Activated T-cell treated with anti-CD3 and anti-CD28 coated beads, Interleukin-2, amount 50 U/mL, for 48 hours (primary cell): Measurements from ENCODE around the gene CLIC4.
A peak's percentile ranks its signal among the peaks of the same experiment; 100 is the strongest.

ENCODE experiments used
- DNase-seq, 2 experiments: peaks; one replicate each; pipeline ENCODE4 v3.0.0-alpha.2; 2020

CLIC4 gene

GRCh38 chr1:24825174-24825573, 79.9 kb downstream of the CLIC4 start:
- no peak for DNase-seq

- DNase-seq, result no peak
Observed at GRCh38 chr1:24826510-24826909, 81.3 kb downstream of the CLIC4 start.

GRCh38 chr1:24827379-24828135, 82.3 kb downstream of the CLIC4 start:
- no peak for DNase-seq

GRCh38 chr1:24828183-24828886, 83.1 kb downstream of the CLIC4 start:
- no peak for DNase-seq

DNA sequence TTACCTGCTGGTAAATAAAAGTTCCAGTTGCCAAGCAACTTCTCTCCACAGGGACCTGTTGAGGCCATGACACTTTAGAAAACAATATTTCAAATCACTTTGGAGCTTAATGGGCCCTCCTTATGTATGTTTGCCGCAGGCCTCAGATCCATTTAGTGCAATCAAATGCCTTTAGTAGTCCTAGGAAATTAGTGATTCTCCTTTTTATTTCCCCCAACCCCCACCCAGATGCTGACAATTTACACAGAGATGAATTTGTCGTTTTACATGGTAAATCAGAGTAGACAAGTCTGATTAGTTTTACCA, 83.6 kb downstream of the CLIC4 start:
- DNase-seq, result no peak

DNA sequence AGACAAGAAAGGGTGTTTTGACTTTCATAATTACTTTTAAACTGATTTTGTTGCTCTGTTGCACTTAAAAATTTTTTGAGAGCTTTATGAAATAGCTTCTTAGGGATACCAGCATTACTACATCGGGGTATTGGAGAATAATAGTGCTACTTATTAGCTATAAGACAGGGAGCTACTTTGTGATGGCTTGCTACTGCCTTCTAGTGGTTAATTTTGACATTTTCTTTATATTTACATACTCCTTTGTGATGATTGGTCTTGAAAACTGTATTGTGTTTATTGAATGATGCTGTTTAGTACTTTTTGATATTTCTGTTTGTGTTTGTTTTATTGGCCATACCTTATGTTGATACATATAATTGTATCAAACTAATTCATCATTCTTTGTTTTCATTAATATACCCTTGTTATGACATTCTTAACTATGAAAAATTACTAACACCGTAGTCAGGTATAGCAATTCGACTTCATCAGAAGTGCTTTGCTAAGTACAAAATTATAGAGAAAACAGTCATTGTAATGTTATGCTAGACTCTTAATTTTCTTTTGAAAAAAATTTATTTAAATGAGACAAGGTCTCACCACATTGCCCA, 85.5 kb downstream of the CLIC4 start:
- no peak for DNase-seq

DNA sequence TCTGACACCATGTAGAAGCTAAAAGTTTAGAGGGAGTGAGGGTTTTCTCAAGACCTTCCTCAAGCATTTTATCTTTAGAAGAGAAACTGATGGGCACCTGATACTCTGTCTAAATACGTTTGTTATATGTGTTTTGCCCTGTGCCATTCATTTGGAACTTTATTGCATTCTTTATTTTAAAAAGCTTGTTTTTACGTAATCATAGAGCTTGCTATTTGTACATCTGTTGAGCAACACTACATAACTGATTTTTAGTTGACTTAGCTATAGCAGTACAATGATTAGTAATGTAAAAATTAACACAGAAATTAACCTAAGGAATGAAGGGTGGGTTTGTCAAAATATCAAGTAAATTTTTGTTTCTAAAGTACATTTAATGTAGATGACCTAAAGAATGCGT, 96.3 kb downstream of the CLIC4 start:
- no peak for DNase-seq

- DNase-seq, result no peak
Observed at GRCh38 chr1:24846671-24847070, 101.4 kb downstream of the CLIC4 start.

- DNase-seq, result peak; percentile 95
Observed at GRCh38 chr1:24847995-24848881, 103.0 kb downstream of the CLIC4 start.

DNA sequence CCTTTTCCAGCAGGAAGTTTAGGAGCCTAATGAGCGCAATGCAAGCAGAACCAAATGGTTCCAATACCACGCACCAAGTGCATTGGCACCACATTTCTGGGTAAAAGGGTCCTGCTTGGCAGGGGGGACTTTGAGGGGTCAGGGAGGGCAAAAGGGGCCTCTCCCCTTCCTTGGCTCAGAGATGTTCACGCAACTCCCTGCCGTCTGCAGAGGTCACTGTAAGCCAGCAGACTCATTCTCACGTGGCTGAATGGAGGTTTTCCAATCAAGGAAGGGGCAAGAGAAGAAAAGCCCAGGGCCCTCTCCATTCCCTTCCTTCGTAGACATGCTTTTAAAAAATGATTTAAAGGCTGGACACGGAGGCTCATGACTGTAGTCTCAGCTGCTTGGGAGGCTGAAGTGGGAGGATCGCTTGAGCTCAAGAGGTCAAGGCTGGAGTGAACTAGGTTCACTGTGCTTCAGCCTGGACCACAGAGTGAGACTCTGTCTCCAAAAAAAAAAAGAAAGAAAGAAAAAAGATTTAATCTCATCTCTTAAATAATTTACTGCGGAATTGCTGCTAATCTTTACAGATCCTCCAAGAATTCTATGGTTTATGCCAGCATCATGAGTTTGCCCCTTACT, 104.5 kb downstream of the CLIC4 start:
- DNase-seq, result peak in 1 of 2 experiments; percentile 39

DNA sequence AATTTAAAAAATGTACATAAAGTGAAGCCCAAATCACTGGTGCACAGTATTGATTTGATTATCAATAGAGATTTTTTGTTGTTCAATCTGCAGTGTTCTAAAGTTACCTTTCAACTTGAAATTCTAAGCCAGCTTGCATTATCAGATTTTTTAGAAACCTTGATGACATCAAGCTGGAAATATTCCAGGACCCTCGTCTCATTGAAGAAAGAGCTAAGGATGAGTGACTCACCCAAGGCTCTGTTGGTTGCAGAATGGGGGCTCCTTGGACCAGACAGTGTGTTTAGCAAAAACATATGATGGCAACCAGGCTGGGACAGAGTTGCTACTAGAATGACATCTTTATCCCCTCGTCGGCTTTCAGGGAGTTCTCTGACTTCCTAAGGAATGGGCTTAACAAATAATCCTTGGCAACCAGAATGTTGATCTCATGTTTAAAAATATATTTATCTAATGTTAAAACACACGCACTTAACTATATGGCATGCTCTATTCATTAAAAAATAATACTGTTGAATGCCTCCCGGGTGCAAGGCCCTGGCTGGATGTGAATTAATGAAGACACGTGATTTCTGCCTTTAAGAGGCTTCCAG, 105.2 kb downstream of the CLIC4 start:
- DNase-seq, result no peak

DNA sequence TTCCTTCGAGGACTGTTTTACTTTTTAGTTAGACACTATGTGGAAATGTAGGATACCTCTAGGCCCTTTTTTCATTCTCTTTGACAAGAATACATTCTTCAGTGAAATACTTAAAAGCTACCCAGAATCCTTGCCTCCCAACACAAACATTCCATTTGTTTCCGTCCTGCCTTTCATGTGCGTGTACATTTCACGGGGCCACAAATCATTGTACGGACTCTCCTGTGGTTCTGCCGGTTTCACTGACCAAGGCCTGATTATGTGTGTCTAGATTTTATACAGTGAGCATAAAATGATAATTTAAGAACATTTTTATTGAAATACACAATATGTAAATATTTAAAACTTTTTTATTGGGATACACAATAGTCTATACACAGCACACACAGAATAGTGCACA, 108.4 kb downstream of the CLIC4 start:
- no peak for DNase-seq

- DNase-seq, result no peak
Observed at GRCh38 chr1:24855474-24855873, 110.2 kb downstream of the CLIC4 start.

- no peak for DNase-seq
Observed at GRCh38 chr1:24856787-24857506, 111.7 kb downstream of the CLIC4 start.

GRCh38 chr1:24857507-24858133, 112.4 kb downstream of the CLIC4 start:
- DNase-seq, result no peak

DNA sequence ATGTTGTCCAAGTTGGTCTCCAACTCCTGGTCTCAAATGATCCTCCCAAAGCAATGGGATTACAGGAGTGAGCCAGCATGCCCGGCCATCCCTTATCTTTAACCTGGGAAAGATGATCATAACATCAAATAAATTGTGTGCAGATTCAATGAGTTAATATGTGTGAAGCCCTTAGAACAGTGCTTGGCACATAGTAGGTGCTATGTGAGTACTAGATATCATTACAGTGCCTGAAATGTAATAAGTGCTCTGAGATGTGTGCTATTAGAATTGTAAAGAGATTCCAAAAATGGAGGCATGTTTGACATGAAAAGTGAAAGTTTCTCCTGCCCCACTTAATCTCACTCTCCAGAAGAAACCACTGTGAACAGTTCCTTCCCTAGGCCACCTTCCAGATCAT, 113.0 kb downstream of the CLIC4 start:
- DNase-seq, result no peak

DNA sequence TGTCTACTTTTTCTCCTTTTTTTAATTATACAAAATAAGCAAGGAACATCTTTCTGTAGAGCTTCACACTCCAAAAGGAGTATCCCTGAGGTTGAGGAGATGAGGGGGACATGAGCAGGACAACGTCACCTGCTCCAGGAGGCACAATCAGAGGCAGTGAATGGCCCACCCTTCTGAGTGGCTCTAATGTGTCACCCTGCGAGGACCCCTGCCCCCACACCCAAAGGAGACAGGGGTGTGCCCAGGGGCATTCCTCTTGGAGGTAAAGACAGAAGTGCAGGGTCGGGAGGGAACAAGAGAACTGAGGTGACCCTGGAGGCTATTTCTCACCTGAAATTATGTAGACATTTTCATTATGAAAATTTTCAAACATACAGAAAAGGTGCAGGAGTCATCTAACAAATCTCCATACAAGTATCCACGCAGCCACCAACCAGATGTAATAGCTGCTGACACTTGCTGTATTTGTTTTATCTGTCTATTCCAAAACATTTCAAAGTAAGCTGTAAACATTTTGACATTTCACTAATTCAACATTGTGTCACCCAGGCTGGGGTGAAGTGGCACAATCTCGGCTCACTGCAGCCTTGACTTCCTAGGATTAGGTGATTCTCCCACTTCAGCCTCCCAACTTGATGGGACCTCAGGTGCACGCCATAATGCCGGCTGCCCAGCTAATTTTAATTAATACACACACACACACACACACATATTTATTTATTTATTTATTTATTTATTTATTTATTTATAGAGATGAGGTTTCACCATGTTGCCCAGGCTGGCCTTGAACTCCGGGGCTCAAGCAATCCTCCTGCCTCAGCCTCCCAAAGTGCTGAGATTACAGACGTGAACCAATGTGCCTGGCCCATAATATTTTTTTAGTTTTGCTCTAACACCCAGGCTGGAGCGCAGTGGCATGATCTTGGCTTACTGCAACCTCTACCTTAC, 114.1 kb downstream of the CLIC4 start:
- DNase-seq, result no peak

- no peak for DNase-seq
Observed at GRCh38 chr1:24860841-24861240, 115.6 kb downstream of the CLIC4 start.

GRCh38 chr1:24861821-24862727, 116.8 kb downstream of the CLIC4 start:
- no peak for DNase-seq
